VCaP (cell line): ENCODE results near the gene CLECL1.
"Not testable (repeated sequence)": the region's sequence is repeated elsewhere in the genome, so short reads cannot be mapped to it uniquely, and the experiment has no call there.

ENCODE experiments used
- H3K27ac ChIP-seq: fragments of 450-650 bp; 2 replicates; pipeline ENCODE4 v1.5.1; 2017
- TF ChIP-seq, protein P1 (sequence below): fragments of 450-650 bp; conservative IDR thresholded peaks from 2 replicates; pipeline ENCODE4 v1.5.1; 2017; ENCODE audit warnings: mild to moderate bottlenecking, moderate library complexity

CLECL1 gene

DNA sequence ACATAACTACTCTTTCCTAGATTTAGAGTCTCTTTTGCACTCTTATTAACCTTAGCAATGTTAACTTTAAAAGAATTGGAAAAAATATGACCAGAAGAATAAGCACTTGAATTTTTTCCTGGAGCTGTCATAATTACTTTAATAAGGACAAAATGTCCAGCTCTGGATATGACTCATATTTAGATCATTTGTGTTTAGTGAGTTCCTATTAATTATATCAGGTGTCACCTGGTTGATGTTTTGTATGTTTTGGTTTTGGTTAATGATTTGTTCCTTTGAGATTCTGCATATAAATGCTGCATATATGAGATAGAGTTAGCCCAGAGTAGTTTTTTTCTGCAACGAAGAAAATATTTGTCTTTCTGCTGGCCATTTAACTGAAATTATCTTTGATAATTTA lies 5.1 kb downstream of the CLECL1 start:
- no peak overlapping the region for H3K27ac ChIP-seq
- TF ChIP-seq, protein P1, sequence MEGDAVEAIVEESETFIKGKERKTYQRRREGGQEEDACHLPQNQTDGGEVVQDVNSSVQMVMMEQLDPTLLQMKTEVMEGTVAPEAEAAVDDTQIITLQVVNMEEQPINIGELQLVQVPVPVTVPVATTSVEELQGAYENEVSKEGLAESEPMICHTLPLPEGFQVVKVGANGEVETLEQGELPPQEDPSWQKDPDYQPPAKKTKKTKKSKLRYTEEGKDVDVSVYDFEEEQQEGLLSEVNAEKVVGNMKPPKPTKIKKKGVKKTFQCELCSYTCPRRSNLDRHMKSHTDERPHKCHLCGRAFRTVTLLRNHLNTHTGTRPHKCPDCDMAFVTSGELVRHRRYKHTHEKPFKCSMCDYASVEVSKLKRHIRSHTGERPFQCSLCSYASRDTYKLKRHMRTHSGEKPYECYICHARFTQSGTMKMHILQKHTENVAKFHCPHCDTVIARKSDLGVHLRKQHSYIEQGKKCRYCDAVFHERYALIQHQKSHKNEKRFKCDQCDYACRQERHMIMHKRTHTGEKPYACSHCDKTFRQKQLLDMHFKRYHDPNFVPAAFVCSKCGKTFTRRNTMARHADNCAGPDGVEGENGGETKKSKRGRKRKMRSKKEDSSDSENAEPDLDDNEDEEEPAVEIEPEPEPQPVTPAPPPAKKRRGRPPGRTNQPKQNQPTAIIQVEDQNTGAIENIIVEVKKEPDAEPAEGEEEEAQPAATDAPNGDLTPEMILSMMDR = no peak

DNA sequence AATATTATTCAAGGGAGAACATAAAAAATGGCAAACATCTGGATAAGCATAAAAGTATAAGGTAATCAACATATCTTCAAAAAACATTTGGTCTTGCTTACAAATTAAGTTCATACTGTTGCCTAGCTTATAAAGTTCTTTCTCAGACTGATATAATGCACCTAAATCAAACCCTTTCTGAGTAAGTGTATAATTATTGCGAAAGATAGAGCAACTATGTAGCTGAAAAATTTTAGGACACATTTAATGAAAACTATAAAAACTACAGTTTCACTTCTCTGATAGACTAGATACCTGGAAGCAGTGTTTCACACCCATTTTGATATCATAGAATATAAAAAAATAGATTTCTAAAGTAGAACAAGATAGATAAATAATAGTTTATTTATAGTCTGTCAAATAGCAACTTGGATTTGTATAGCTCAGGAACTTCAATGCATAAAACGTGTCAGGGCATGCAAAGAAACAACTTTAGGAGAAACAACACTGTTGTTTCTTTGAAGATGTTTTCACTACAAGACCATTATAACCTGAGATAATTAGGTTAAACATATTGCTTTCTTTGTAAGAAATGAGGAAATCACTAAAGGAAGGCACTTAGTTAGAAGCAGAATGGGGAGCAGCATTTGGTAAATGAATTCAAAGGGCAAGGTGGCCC lies 7.6 kb downstream of the CLECL1 start:
- no peak overlapping the region for H3K27ac ChIP-seq
- TF ChIP-seq, protein P1 = no peak

GRCh38 chr12:9724023-9724422 lies 8.9 kb downstream of the CLECL1 start:
- H3K27ac ChIP-seq = no peak overlapping the region
- TF ChIP-seq, protein P1 = no peak

DNA sequence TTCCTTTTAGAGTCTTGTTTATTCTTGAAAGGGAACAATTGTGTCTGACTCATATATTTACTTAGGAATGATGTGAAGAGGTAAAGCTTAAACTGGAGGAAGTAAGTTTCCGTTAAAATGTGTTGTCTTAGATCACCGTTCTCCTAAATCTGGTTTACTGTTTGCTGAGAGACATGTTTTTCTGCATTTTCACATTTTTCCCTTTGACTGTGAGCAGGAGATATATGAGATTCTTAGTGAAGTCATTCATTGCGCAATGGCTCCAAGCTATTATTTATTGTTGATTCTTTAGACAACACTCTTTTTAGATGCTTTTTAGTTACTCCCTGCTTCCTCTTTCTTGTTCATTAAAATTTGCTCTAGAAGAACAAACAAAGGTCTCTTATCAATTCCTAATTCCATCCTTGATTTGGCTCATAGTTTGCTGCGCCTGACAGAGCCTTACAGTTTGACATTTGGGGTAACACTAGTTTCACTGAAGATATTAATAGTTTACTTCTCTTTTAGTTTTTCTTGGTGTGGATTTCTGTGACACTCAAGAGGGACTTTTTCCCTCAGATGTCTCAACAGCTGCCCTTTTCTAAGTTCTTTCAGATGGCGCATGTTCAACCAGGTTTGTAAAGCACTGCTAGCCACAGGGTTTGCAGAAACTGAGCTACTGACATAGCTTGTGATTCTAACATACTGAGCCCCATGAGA lies 11.4 kb downstream of the CLECL1 start:
- H3K27ac ChIP-seq = no peak overlapping the region
- TF ChIP-seq, protein P1 = no peak

- H3K27ac ChIP-seq = no peak overlapping the region
- TF ChIP-seq, protein P1 = no peak
Observed at GRCh38 chr12:9719790-9720189, 13.1 kb downstream of the CLECL1 start.

DNA sequence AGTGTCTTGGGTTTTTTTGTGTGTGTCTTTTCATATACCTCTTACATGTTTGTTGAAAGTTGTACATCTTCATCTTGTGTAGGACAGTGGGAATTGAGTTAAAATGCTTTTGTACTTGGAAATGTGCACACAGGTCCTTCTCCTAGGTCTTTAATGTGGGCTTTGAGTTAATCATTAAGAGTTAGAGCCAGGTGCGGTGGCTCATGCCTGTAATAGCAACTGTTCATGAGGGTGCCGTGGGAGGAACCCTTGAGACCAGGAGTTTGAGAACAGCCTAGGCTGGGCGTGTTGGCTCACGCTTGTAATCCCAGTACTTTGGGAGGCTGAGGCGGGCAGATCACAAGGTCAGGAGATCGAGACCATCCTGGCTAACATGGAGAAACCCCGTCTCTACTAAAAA lies 13.9 kb downstream of the CLECL1 start:
- no peak overlapping the region for H3K27ac ChIP-seq
- TF ChIP-seq, protein P1 = no peak

- TF ChIP-seq, protein P1 = no peak
- H3K27ac ChIP-seq = no peak overlapping the region
Observed at GRCh38 chr12:9717070-9717925, 15.6 kb downstream of the CLECL1 start.

DNA sequence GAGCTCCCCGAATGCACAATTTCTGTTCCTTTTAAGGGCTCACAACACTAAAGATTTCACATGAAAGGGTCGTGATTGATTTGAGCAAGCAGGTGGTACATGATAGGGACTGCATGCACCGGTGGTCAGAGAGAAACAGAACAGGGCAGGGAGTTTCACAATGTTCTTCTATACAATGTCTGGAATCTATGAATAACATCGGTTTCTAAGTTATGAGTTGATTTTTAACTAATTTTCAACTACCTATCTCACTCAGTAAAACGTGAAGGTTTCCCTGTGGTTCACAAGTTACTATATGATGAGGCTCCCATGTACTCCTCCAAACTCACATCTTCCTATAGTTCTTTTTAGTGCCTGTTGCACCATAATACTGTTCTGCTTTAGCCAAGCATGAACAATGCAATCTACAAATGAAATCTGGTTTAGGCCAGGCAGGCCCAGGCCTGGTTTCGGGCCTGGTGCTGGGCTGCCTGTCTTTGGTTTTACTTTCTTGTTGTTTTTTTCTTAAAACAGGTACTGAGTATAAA lies 19.8 kb downstream of the CLECL1 start:
- H3K27ac ChIP-seq = not testable (repeated sequence)
